GM12878 (cell line): ENCODE measurements around the gene SAMD4A. TPM values are rescaled to one million over a fixed set of nuclear protein-coding genes. Genes with fewer than 3 reads are reported as not detected.

Experiments used
- ATAC-seq: fragments of 200-7000 bp; cut with Tn5 transposase; 3 replicates; pipeline ENCODE4 v1.9.1; 2020; ENCODE audit warnings: mild to moderate bottlenecking, moderate library complexity
- BruUV-seq: library from RNA; stranded (reverse); fragments of 400-500 nt; replicated peaks from 2 replicates; lab custom pipeline; 2021; lab: Mats Ljungman, UMichigan
- CTCF ChIA-PET: fragments of 300-600 bp; sonication (Branson Sonifier 250); formaldehyde crosslinking; extraction: SDS; loops from one replicate; lab custom pipeline; 2021; ENCODE audit warnings: inconsistent platforms; lab: Yijun Ruan, JAX
- POLR2A ChIA-PET: fragments of 350-600 bp; formaldehyde crosslinking; extraction: SDS; loops from one replicate; lab custom pipeline; 2021; ENCODE audit warnings: inconsistent platforms; lab: Charles Lee
- RAD21 ChIA-PET: fragments of 300-600 bp; sonication (Branson Sonifier 250); formaldehyde crosslinking; loops from one replicate; lab custom pipeline; 2023; ENCODE audit warnings: antibody characterized with exemption; ENCODE audit not compliant: unreplicated experiment; lab: Charles Lee
- SMC1A ChIA-PET: fragments of 300-600 bp; sonication (Branson Sonifier 250); formaldehyde crosslinking; loops from one replicate; lab custom pipeline; 2023; ENCODE audit not compliant: unreplicated experiment, uncharacterized antibody; lab: Charles Lee
- DNase-seq: peaks from one replicate; pipeline ENCODE4 v3.0.0-alpha.2; 2011; ENCODE audit warnings: low read depth, low spot score
- FAIRE-seq: peaks from 3 replicates; lab custom pipeline; 2011; peaks lifted over from hg19 to GRCh38; lab: Jason Lieb, UNC
- H2AFZ ChIP-seq: 2 replicates; pipeline ENCODE4 v1.6.0; 2011; ENCODE audit warnings: low read depth, low read length, control low read depth; ENCODE audit not compliant: control insufficient read depth
- H3K27ac ChIP-seq: 2 replicates; pipeline ENCODE4 v1.5.1; 2011; ENCODE audit warnings: control low read depth; ENCODE audit not compliant: control insufficient read depth, insufficient read depth
- H3K27me3 ChIP-seq, 2 experiments: replicated peaks in 1 of 2; 2 replicates each; pipeline versions ENCODE4 v1.6.0 to v1.6.1; 2011; ENCODE audit warnings: low read length in 1 of 2; ENCODE audit not compliant: control insufficient read depth in 2 of 2, insufficient read depth in 2 of 2
- H3K36me3 ChIP-seq, 2 experiments: 2 replicates each; pipeline ENCODE4 v1.5.1; 2011; ENCODE audit warnings: low read length in 1 of 2; ENCODE audit not compliant: control insufficient read depth in 2 of 2, insufficient read depth in 2 of 2
- H3K4me1 ChIP-seq: 2 replicates; pipeline ENCODE4 v1.6.1; 2011; ENCODE audit warnings: mild to moderate bottlenecking, low read length, moderate library complexity, mixed read lengths; ENCODE audit not compliant: control insufficient read depth, insufficient read depth
- H3K4me2 ChIP-seq: 2 replicates; pipeline ENCODE4 v1.6.0; 2011; ENCODE audit warnings: control low read depth; ENCODE audit not compliant: control insufficient read depth, insufficient read depth
- H3K4me3 ChIP-seq: fragments of 200-600 bp; sonication (generic); 2 replicates; pipeline ENCODE4 v1.5.1; 2016
- H3K79me2 ChIP-seq: 2 replicates; pipeline ENCODE4 v1.6.0; 2011; ENCODE audit warnings: low read length; ENCODE audit not compliant: control insufficient read depth, insufficient read depth
- H3K9ac ChIP-seq: 2 replicates; pipeline ENCODE4 v1.8.0; 2011; ENCODE audit warnings: low read length, control low read depth, mixed read lengths; ENCODE audit not compliant: control insufficient read depth, insufficient read depth
- H3K9me3 ChIP-seq: replicated peaks from 3 replicates; pipeline ENCODE4 v1.5.1; 2011; ENCODE audit warnings: mild to moderate bottlenecking, low read length; ENCODE audit not compliant: control insufficient read depth, insufficient read depth
- H4K20me1 ChIP-seq: 2 replicates; pipeline ENCODE4 v1.6.0; 2011; ENCODE audit not compliant: control insufficient read depth, insufficient read depth
- CHD1 ChIP-seq: IDR thresholded peaks from 2 replicates; pipeline ENCODE4 v1.6.1; 2012; ENCODE audit warnings: low read depth, low read length, improper control_type of control experiment
- CHD4 ChIP-seq: fragments of 200-600 bp; sonication (generic); IDR thresholded peaks from 2 replicates; pipeline ENCODE4 v1.6.1; 2016; ENCODE audit warnings: mild to moderate bottlenecking
- E4F1 ChIP-seq: fragments of 450-650 bp; IDR thresholded peaks from 2 replicates; pipeline ENCODE4 v1.6.1; 2018; ENCODE audit warnings: borderline replicate concordance, mild to moderate bottlenecking; ENCODE audit not compliant: partially characterized antibody
- MAX ChIP-seq: IDR thresholded peaks from 2 replicates; pipeline ENCODE4 v1.6.1; 2012; ENCODE audit warnings: low read depth, low read length, improper control_type of control experiment
- MYB ChIP-seq: fragments of 150-350 bp; IDR thresholded peaks from 2 replicates; pipeline ENCODE4 v1.6.1; 2014; ENCODE audit warnings: mild to moderate bottlenecking, low read depth, low read length, borderline replicate concordance
- NFXL1 ChIP-seq: fragments of 450-650 bp; IDR thresholded peaks from 2 replicates; pipeline ENCODE4 v1.6.1; 2017; ENCODE audit warnings: antibody characterized with exemption, mild to moderate bottlenecking, borderline replicate concordance
- RBBP5 ChIP-seq: fragments of 200-600 bp; sonication (generic); conservative IDR thresholded peaks from 2 replicates; pipeline ENCODE4 v1.6.1; 2016
- RELB ChIP-seq: fragments of 450-650 bp; IDR thresholded peaks from 2 replicates; pipeline ENCODE4 v1.6.1; 2017; ENCODE audit warnings: low read depth, mild to moderate bottlenecking, moderate library complexity
- TARDBP ChIP-seq: IDR thresholded peaks from 2 replicates; pipeline ENCODE4 v1.6.1; 2016; ENCODE audit warnings: borderline replicate concordance
- TCF7 ChIP-seq: IDR thresholded peaks from 2 replicates; pipeline ENCODE4 v1.6.1; 2014; ENCODE audit warnings: antibody characterized with exemption, borderline replicate concordance
- ZBTB40 ChIP-seq: fragments of 450-650 bp; IDR thresholded peaks from 2 replicates; pipeline ENCODE4 v1.6.1; 2016; ENCODE audit warnings: mild to moderate bottlenecking, moderate library complexity, borderline replicate concordance
- WGBS: methylation state at CpG from one replicate; pipeline ENCODE4 v1.1.6; 2016; ENCODE audit warnings: low lambda C conversion rate; ENCODE audit not compliant: insufficient replicate concordance, insufficient coverage; ENCODE audit errors: missing lambda C conversion rate; 5-methylcytosine and 5-hydroxymethylcytosine counted together
- in situ Hi-C: fragments of 300-500 bp; cut with MboI; formaldehyde crosslinking; loops from 9 replicates; pipeline ENCODE4 v1.14.3; 2018; ENCODE audit warnings: mixed read lengths
- intact Hi-C: fragments of 100-400 bp; cut with micrococcal nuclease; formaldehyde crosslinking; loops from one replicate; pipeline ENCODE4 v1.14.2; 2022; ENCODE audit not compliant: unreplicated experiment
- polyA plus RNA-seq, 11 experiments: library from polyadenylated mRNA; depleted of rRNA in 4 of 11; unstranded in 6 of 11; stranded (reverse) in 5 of 11; fragments of >200 nt; fragmentation: Nextera tagmentation in 4 of 11; fragmentation: Illumina TruSeq in 1 of 11; extraction: Ambion mirVana in 4 of 11; extraction: Trizol in 1 of 11; gene quantifications; 1 replicate in 1 of 11; 2 replicates in 10 of 11; pipeline versions ENCODE4 v1.2.1 to v1.2.3, GENCODE V29; 2011 to 2016; ENCODE audit warnings: inconsistent platforms in 2 of 11, missing spikeins in 2 of 11, low read depth in 1 of 11
- total RNA-seq, 4 experiments: library from RNA; depleted of rRNA in 3 of 4; stranded (reverse); fragments of >200 nt in 3 of 4; fragmentation: Illumina TruSeq in 1 of 4; extraction: Trizol in 1 of 4; gene quantifications; 2 replicates each; pipeline versions ENCODE4 v1.2.1 to v1.2.3, GENCODE V29; 2013 to 2021

SAMD4A gene
- total and polyA plus RNA-seq, 10 of the 15 experiments (the other 5 are each of a cell fraction or from before 2014, with no cell fraction given): 0.05 to 0.56 (median 0.31) TPM

GRCh38 chr14:54675236-54676128, 108.6 kb downstream of the SAMD4A start:
- in situ Hi-C loops: no loop called here
- Histone ChIP-seq H3K27ac (no peak overlapping the region), H3K9ac (no peak overlapping the region), H3K27me3 (no peaks in the 10 kb centered on the region), H3K4me3 (no peak overlapping the region), H2AFZ (no peak overlapping the region), H3K79me2 (no peaks in the 10 kb centered on the region), H3K9me3 (no peaks in the 10 kb centered on the region)
- POLR2A ChIA-PET: no interaction called here
- no TSS peak for BruUV-seq
- no peak for ATAC-seq
- intact Hi-C loops: no loop called here
- SMC1A ChIA-PET: no interaction called here
- FAIRE-seq: no peak
- TF ChIP-seq TCF7: no peak
- TF ChIP-seq MYB: no peak
- TF ChIP-seq MAX: no peak
- TF ChIP-seq CHD4: no peak
- TF ChIP-seq ZBTB40: no peak
- TF ChIP-seq RELB: no peak
- no peak for TF ChIP-seq RBBP5
- TF ChIP-seq E4F1: no peak
- no peak for TF ChIP-seq NFXL1
- TF ChIP-seq TARDBP: no peak
- TF ChIP-seq CHD1: no peak
- TF ChIP-seq, all 136 proteins: peak for 0
- Histone ChIP-seq H4K20me1 (no peaks in the 10 kb centered on the region), H3K4me2 (no peak overlapping the region), H3K36me3 (no peaks in the 10 kb centered on the region), H3K4me1 (peaks cover 14% of the 10 kb centered on the region)
- WGBS: 96% methylated on average over 10 of the region's 11 CpGs
- ChIA-PET CTCF (interaction anchor here (0.6 to 1.3 kb wide), 5 partner anchors 12 to 959 kb away, joined by 3 to 4 read pairs (median 3); no protein-coding TSS in a partner anchor), RAD21 (interaction anchor here (1.2 kb wide), 1 partner anchor 8 kb away, joined by 3 read pairs; no protein-coding TSS in a partner anchor)
- DNase-seq: no peak
